Endometrial microvascular endothelial cells (primary cell): ENCODE measurements around the gene FNDC8. TPM values are rescaled to one million over a fixed set of nuclear protein-coding genes. Genes with fewer than 3 reads are reported as not detected.
"Not testable (repeated sequence)": the region's sequence is repeated elsewhere in the genome, so short reads cannot be mapped to it uniquely, and the experiment has no call there.

Source experiments
- in situ Hi-C: cut with HindIII; loops from 2 replicates; pipeline ENCODE4 v1.10.0; 2017; ENCODE audit warnings: low sequenced_read_pairs, low pct_unique_long_range_greater_than_20kb; ENCODE audit errors: inconsistent ontology term
- total RNA-seq: library from RNA; depleted of rRNA; stranded (reverse); fragments of >200 nt; gene quantifications from one replicate; pipeline ENCODE4 v1.2.3, GENCODE V29; 2015; ENCODE audit errors: inconsistent ontology term

The FNDC8 gene
- total RNA-seq, 1 donor from 2014 or later: not detected

DNA sequence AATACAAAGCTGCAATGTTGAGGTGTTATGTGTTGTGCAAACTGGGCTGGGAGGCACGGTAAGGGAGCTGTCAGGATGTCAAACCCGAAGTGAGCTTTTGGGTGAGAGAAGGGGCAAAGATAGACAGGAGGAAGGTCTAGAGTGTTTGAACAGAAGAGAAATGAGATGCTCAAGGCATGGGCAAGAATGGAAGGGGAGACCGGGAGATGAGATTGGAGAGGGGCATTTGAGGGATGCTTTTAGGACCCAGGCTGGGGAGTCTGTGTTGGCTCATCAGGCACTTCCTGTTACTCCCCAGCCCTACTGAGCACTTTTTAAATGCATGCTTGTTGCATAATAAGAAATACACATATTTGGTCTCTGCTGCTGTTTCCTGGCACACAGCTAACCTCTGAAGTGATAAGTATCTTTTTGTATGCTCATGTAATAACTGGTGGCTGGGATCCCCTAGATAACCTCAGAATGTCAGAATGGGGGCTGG is 39.9 kb downstream of the FNDC8 start:
- in situ Hi-C loops: no loop called here

DNA sequence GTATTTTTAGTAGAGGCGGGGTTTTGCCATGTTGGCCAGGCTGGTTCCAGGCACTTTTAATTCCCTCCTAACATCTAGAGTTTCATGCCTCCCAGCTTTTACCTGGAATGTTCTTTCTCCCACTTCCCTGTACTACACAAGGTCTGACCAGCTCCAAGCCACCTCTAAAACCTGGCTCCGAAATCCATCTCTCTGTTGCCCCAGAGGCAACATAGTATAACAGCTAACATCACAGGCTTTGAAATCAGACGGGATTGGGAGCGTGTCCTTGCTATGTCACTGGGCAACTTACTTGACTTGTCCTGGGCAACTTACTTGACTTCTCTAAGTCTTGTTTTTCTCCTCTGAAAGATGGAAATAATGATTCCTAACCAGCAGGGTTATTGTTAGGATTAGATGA is 41.3 kb downstream of the FNDC8 start:
- in situ Hi-C loops: no loop called here

DNA sequence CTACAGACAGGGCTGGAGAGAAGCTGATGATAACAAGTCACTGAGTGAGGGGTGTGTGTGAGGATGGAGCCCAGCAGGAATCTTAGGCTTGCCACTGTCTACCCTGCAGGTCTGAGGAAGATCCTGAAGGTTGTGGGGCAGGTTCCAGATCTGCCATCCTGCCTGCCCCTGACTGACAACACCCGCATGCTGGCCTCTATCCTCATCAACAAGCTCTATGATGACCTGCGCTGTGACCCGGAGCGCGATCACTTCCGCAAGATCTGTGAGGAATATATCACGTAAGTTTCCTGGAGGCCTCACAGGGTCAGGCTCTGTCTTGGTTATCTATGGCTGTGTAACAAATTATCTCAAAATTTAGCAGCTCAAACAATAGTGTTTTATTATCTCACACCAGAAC is 42.5 kb downstream of the FNDC8 start:
- in situ Hi-C loops: no loop called here

DNA sequence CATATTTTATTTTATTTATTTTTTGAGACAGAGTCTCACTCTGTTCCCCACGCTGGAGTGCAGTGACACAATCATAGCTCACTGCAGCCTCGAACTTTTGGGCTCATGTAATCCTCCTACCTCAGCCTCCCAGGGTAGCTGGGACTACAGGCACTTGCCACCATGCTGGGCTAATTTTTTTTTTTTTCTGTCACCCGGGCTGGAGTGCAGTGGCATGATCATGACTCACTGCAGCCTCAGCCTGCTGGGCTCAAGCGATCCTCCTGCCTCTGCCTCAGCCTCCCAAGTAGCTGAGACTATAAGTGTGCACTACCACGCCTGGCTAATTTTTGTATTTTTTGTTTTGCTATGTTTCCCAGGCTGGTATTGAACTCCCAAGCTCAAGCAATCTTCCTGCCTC is 43.3 kb downstream of the FNDC8 start:
- in situ Hi-C loops: no loop called here

DNA sequence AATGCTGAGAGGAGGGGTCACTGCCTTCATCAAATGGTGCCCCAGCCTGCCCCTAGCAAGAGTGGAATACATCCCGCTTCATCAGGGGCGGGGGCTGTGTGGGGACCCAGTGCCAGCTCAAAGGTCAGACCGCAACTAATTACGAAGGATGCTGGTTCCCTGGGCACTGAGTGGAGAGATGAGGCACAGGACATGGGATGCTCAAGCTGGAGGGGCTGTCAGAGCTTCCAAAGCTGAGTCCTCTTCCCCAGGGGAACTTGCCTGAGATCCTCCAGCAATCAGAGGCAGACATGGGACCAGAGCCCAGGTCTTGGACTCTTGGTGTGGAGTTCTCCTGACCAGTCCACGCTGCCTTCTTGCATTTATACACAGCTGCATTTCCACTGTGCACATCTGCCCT is 45.1 kb downstream of the FNDC8 start:
- in situ Hi-C loops: no loop called here

DNA sequence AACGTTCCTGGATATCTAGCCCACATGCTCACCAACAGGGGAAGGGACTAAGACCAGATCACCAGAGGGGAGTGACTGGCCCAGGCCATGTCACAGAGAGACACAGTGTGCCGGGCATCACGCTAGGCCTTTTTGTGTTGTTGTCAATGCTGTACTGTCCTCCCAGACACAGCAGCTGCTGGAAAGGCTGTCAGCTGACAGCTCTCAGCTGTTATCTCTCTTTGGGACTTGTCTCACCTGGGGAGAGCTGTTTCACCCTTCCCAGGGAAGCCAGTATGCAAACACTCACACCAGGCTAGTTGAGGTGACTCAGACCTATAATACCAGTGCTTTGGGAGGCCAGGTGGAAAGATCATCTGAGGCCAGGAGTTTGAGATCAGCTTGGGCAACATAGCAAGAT is 45.6 kb downstream of the FNDC8 start:
- in situ Hi-C loops: no loop called here

DNA sequence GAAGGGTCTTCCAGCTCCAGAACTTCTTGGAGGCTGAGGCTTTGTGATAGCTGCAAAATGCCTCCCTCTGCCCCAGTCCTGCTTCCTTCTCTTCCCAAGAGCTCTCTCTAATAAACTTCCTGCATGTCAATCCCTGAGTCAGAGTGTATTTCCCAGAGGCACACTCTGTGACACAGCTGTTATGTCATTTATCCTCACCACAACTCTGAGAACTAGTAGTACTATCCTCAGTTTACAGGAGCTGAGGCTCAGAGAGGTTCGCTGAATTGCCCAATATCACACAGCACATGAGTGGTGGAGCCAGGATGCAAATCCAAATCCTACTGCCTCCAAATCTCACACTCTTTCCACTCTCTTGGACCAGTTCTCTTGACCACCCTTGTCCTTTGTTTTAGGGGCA is 46.3 kb downstream of the FNDC8 start:
- in situ Hi-C loops: no loop called here

DNA sequence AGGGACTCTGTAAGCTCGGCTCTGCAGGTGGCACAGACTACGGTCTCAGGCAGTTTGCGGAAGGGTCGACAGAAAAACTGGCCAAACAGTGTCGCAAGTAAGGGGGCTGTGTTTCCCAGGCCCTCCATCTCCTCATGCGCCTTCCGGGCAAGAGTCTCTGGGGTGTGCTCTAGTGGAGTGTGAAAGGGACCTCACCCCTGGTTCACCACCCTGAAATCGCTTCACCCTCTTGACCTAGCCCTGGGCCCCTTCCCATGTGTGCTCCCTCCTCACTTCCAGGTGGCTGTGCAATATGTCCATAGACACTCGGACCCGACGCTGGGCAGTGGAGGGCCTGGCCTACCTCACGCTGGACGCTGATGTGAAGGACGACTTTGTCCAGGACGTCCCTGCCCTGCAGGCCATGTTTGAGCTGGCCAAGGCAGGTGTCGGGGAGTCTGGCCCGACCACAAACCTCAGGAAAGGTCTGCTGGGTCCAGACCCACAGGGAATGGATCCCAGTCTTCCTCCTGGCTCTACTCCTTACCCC is 48.5 kb downstream of the FNDC8 start:
- in situ Hi-C loops: no loop called here

DNA sequence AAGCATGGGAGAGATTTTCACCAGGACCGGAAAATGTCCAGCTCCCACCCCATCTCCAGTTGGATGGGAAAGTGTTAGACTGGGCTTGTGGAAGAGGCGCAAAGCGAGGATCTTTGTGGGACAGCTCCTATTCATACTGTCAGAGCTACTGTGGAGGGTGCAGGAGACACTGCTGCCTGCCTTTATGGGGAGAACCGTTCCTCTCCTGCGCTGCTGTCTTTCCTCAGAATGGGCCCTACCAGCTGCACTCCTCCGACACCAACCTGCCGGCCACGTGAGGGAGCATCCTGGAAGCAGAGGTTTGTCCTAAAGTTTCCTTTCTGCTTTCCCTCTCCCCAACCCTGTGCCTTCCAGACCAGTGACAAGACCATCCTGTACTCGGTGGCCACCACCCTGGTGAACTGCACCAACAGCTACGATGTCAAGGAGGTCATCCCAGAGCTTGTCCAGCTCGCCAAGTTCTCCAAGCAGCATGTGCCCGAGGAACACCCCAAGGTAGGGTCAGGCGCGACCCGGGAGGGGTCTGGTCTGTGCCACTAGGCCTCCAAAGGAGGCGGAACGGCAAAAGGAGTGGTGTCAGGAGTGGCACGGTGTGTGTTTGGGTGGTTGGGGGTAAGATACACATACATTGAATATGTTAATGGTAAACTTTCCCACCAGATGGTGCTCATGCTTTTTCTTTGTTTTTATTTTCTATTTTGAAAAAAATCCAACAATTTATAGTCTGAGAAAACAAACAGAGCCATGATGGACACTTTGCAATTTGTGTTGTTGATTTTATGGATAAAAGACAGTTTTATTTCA is 49.8 kb downstream of the FNDC8 start:
- in situ Hi-C loops: no loop called here

DNA sequence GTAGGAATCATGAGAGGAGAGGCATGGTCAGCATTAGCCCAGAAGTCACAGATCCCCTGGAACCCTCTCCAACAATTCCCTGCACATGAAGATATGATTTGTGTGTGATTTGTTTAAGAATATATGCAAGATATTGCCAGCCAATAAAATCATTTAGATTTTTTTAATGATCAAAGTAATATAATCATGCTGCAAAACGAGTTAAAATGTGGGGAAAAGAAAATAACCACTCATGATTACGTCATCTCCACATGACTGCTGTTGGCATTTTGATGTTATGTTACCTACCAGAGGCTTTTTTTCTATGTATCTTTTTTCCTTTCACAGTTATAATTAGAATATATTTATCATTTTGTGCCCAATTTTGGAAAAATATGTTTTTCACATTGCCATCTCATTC is 50.4 kb downstream of the FNDC8 start:
- in situ Hi-C loops: no loop called here

DNA sequence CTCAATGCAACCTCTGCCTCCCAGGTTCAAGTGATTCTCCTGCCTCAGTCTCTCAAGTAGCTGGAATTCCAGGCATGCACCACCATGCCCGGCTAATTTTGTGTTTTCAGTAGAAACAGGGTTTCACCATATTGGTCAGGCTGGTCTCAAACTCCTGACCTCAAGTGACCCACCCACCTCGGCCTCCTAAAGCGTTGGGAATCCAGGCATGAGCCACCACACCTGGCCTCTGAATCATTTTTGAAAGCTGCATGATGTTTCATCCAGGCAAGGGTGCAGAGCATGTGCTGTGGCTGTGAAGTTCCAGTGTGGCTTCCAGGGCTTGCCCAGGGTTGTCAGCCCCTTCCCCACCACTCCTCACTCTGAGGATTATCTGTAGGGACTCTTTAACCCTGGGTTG is 50.9 kb downstream of the FNDC8 start:
- in situ Hi-C loops: not testable (repeated sequence)

DNA sequence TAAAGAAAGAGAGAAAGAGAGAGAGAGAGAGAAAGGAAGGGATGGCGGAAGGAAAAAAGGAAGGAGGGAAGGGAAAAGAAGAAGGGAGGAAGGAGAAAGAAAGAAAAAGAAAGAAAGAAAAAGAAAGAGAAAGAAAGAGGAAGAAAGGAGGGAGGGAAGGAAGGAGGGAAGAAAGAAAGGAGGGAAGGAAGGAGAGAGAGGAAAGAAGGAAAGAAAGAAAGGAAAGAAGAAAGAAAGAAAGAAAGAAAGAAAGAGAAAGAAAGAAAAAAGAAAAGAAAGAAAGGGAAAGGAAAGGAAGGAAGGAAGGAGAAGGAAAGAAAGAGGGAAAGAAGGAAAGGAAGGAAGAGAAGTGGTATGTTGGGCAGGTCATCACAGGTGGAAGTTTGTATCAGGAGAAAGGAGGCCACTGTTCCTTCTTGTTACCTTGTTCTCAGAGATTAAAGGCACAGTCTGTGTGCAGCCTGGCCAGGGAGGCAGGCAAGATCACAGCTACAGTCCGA is 53.5 kb downstream of the FNDC8 start:
- in situ Hi-C loops: no loop called here

DNA sequence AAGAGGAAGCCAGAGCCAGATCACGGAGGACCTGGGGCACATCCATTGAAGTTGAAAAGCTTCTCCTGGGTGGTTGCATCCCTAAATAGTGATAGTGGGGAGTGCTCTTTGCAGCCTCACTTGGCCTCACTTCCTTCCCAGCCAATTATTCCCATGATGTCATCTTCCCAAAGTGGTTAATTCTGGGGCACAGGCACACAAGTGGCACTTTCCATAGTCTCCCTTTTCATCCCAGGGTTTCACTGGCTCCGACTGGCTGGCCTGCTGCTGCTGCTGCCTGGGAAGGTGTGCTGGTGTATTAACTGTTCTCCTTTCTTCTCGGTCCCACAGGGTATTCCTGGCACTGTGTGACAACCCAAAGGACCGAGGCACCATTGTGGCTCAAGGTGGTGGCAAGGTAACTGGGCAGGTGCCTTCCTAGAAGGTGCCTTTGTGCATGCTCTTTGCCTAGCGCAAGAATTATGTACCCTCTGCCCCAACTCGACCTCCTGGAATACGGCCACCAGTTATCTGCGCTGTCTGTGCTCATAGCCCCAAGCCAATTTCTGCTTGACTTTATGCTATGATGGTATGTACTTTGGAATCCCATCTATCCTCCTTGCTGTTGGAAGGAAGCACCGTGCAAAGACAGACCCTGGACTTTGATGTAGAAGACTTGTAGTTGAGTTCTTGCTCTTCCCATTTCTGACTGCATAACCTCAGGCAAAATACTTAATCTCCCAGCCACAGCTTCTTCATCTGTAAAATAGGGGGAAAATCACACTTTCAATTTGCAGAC is 54.4 kb downstream of the FNDC8 start:
- in situ Hi-C loops: no loop called here

DNA sequence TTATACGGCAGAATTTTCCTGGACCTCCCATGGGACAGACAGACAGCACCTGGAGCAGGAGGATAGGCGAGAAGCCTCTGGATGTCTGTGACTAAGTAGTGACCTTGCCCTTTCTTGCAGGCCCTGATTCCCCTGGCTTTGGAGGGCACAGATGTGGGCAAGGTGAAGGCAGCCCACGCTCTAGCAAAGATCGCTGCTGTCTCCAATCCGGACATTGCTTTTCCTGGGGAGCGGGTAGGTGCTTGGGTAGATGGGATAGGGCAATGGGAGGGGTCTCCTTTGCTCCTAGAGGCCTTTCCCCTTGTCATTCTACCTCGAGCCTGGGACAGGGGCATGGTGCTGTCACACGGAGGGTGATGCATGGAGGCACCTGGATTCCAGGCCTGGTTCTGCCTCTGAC is 55.5 kb downstream of the FNDC8 start:
- in situ Hi-C loops: no loop called here

DNA sequence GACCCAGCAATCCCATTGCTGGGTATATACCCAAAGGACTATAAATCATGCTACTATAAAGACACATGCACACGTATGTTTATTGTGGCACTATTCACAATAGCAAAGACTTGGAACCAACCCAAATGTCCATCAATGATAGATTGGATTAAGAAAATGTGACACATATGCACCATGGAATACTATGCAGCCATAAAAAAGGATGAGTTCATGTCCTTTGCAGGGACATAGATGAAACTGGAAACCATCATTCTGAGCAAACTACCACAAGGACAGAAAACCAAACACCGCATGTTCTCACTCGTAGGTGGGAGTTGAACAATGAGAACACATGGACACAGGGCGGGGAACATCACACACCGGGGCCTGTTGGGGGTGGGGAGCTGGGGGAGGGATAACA is 58.0 kb downstream of the FNDC8 start:
- in situ Hi-C loops: not testable (repeated sequence)

Other genes with a start within 250 kb of the FNDC8 start
- gene CCT6B, start 160.2 kb upstream of the FNDC8 start, total RNA-seq: 2.9 TPM
- gene ZNF830, start 160.1 kb upstream of the FNDC8 start, total RNA-seq: 12.5 TPM
- 48.2 TPM for gene LIG3, start 141.1 kb upstream of the FNDC8 start, total RNA-seq
- gene RFFL, start 57.9 kb upstream of the FNDC8 start, total RNA-seq: 24.3 TPM
- 13.0 TPM for gene RAD51D, start 1.8 kb upstream of the FNDC8 start, total RNA-seq
- 33.5 TPM for gene NLE1, start 20.7 kb downstream of the FNDC8 start, total RNA-seq
- gene UNC45B, start 26.2 kb downstream of the FNDC8 start, total RNA-seq: not detected
- not detected for gene SLC35G3, start 72.8 kb downstream of the FNDC8 start, total RNA-seq
- gene SLFN5, start 121.5 kb downstream of the FNDC8 start, total RNA-seq: 26.3 TPM